ENCODE data around the gene TESK1. TPM values are rescaled to one million over a fixed set of nuclear protein-coding genes. Genes with fewer than 3 reads are reported as not detected.
"Not testable (repeated sequence)": the region's sequence is repeated elsewhere in the genome, so short reads cannot be mapped to it uniquely, and the experiment has no call there.

Gene TESK1
- total RNA-seq, 1 donor from 2014 or later: 42.4 TPM

GRCh38 chr9:35639631-35640030, 34.6 kb downstream of the TESK1 start:
- H3K27ac Mint-ChIP-seq: no peak overlapping the region
- no peaks in the 10 kb centered on the region for H3K9me3 Mint-ChIP-seq
- peaks cover 10% of the 10 kb centered on the region for H3K36me3 Mint-ChIP-seq
- DNase-seq (ENCODE audit: extremely low spot score, unreplicated experiment): no peak
- no peak overlapping the region for H3K4me3 Mint-ChIP-seq
- H3K4me1 Mint-ChIP-seq (ENCODE audit: unreplicated experiment): no peaks in the 10 kb centered on the region
- H3K27me3 Mint-ChIP-seq: peaks cover 5% of the 10 kb centered on the region
- TF ChIP-seq CTCF (conservative IDR thresholded peaks at IDR 0.05): no peak

GRCh38 chr9:35640431-35640830, 35.4 kb downstream of the TESK1 start:
- not testable (repeated sequence) for H3K9me3 Mint-ChIP-seq; H3K27ac Mint-ChIP-seq; H3K27me3 Mint-ChIP-seq; H3K4me3 Mint-ChIP-seq; DNase-seq (ENCODE audit: extremely low spot score, unreplicated experiment); H3K4me1 Mint-ChIP-seq (ENCODE audit: unreplicated experiment)
- H3K36me3 Mint-ChIP-seq: peaks cover 10% of the 10 kb centered on the region

- not testable (repeated sequence) for H3K27ac Mint-ChIP-seq; H3K27me3 Mint-ChIP-seq; DNase-seq (ENCODE audit: extremely low spot score, unreplicated experiment); H3K4me3 Mint-ChIP-seq; H3K9me3 Mint-ChIP-seq; H3K4me1 Mint-ChIP-seq (ENCODE audit: unreplicated experiment)
- H3K36me3 Mint-ChIP-seq: peaks cover 10% of the 10 kb centered on the region
Observed at GRCh38 chr9:35641478-35641877, 36.4 kb downstream of the TESK1 start.

- DNase-seq (ENCODE audit: extremely low spot score, unreplicated experiment): no peak
- Mint-ChIP-seq H3K9me3 (no peaks in the 10 kb centered on the region), H3K27ac (no peak overlapping the region), H3K4me3 (no peak overlapping the region), H3K4me1 (ENCODE audit: unreplicated experiment) (peaks cover 12% of the 10 kb centered on the region), H3K36me3 (peaks cover 7% of the 10 kb centered on the region), H3K27me3 (no peaks in the 10 kb centered on the region)
- no peak for TF ChIP-seq CTCF (conservative IDR thresholded peaks at IDR 0.05)
Observed at GRCh38 chr9:35643046-35643445, 38.0 kb downstream of the TESK1 start.

GRCh38 chr9:35645736-35646135, 40.7 kb downstream of the TESK1 start:
- H3K27me3 Mint-ChIP-seq; H3K9me3 Mint-ChIP-seq; H3K36me3 Mint-ChIP-seq; DNase-seq (ENCODE audit: extremely low spot score, unreplicated experiment): not testable (repeated sequence)
- peak overlapping the region; percentile 98 for H3K27ac Mint-ChIP-seq
- H3K4me1 Mint-ChIP-seq (ENCODE audit: unreplicated experiment): peaks cover 17% of the 10 kb centered on the region
- peak overlapping the region; percentile 95 for H3K4me3 Mint-ChIP-seq

GRCh38 chr9:35646153-35646532, 41.1 kb downstream of the TESK1 start:
- H3K4me3 Mint-ChIP-seq: peak overlapping the region; percentile 95
- TF ChIP-seq CTCF (conservative IDR thresholded peaks at IDR 0.05): no peak
- H3K4me1 Mint-ChIP-seq (ENCODE audit: unreplicated experiment): peaks cover 17% of the 10 kb centered on the region

GRCh38 chr9:35646533-35647265, 41.6 kb downstream of the TESK1 start:
- Mint-ChIP-seq H3K27me3 (no peaks in the 10 kb centered on the region), H3K9me3 (no peaks in the 10 kb centered on the region), H3K4me3 (peak overlapping the region; percentile 95), H3K36me3 (peaks cover under 1% of the 10 kb centered on the region), H3K27ac (peak overlapping the region; percentile 98), H3K4me1 (ENCODE audit: unreplicated experiment) (peaks cover 17% of the 10 kb centered on the region)
- peak; percentile 91 for TF ChIP-seq CTCF (conservative IDR thresholded peaks at IDR 0.05)
- DNase-seq (ENCODE audit: extremely low spot score, unreplicated experiment): peak; percentile 95

More at GRCh38 chr9:35646153-35646532, 41.1 kb downstream of the TESK1 start:
- Mint-ChIP-seq H3K36me3 (peaks cover 4% of the 10 kb centered on the region), H3K27ac (peak overlapping the region; percentile 98), H3K9me3 (no peaks in the 10 kb centered on the region), H3K27me3 (no peaks in the 10 kb centered on the region)
- no peak for DNase-seq (ENCODE audit: extremely low spot score, unreplicated experiment)
